Keratinocyte (primary cell): ENCODE measurements around the gene TNNT1.

Experiments
- EZH2 ChIP-seq: IDR thresholded peaks from one replicate; pipeline ENCODE4 v1.6.1; 2012; ENCODE audit warnings: inconsistent platforms, mild to moderate bottlenecking, low read length, moderate library complexity
- TF ChIP-seq, protein P1 (sequence below), 3 experiments: IDR thresholded peaks in 1 of 3; conservative IDR thresholded peaks in 1 of 3; optimal IDR thresholded peaks in 1 of 3; 2 replicates in 2 of 3; 3 replicates in 1 of 3; pipeline versions ENCODE3 to v1.5.1; 2011; ENCODE audit warnings: low read length in 3 of 3, mild to moderate bottlenecking in 3 of 3, moderate library complexity in 2 of 3, control low read depth in 1 of 3, inconsistent platforms in 1 of 3; ENCODE audit not compliant: insufficient read depth in 2 of 3; ENCODE audit errors: extremely low read depth in 1 of 3

DNA sequence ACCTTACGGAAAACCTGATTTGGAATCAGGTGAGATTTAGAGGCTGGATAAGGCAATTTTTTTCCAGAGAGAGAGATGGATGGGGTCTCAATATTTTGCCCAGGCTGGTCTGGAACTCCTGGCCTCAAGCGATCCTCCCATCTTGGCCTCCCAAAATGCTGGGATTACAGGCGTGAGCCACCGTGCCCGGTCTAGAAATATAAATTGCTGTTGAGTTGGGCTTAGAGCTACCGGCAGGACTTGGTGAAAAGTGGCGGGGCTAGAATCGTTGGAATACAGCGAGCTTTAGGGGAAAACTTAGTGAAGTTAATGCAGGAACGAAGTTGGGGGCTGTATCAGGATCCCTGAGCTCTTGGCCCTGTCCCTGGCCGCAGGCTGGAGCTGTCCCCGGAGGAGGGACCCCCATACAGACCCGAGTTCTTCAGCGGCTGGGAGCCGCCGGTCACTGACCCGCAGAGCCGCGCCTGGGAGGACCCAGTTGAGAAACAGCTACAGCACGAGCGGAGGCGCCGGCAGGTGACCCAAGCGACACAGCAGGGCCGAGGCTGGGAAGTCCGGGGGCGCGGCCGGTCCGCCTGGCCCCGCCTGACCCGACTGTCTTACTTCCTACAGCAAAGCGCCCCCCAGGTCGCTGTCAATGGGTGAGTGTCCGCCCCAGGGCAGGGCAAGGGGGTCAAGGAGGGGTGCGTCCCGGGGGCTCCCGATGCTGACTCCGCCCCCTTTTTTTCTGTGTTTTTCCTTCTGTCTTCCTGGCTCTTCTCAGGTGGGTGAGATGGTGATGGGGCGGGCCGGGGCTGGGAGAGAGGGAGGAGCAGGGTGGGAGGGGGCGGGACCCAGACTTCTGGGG is 65.8 kb downstream of the TNNT1 start:
- TF ChIP-seq, protein P1, sequence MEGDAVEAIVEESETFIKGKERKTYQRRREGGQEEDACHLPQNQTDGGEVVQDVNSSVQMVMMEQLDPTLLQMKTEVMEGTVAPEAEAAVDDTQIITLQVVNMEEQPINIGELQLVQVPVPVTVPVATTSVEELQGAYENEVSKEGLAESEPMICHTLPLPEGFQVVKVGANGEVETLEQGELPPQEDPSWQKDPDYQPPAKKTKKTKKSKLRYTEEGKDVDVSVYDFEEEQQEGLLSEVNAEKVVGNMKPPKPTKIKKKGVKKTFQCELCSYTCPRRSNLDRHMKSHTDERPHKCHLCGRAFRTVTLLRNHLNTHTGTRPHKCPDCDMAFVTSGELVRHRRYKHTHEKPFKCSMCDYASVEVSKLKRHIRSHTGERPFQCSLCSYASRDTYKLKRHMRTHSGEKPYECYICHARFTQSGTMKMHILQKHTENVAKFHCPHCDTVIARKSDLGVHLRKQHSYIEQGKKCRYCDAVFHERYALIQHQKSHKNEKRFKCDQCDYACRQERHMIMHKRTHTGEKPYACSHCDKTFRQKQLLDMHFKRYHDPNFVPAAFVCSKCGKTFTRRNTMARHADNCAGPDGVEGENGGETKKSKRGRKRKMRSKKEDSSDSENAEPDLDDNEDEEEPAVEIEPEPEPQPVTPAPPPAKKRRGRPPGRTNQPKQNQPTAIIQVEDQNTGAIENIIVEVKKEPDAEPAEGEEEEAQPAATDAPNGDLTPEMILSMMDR (optimal IDR thresholded peaks at IDR 0.05 in 1 of 3, IDR thresholded peaks at IDR 0.05 in 1 of 3, conservative IDR thresholded peaks at IDR 0.05 in 1 of 3; ENCODE audit: extremely low read depth in 1 of 3, insufficient read depth in 2 of 3, low read length in 3 of 3): no peak
- TF ChIP-seq EZH2: no peak
